ENCODE data around the gene PSME4.
"Not testable (repeated sequence)": the region's sequence is repeated elsewhere in the genome, so short reads cannot be mapped to it uniquely, and the experiment has no call there.

Gene PSME4

GRCh38 chr2:53961478-53962216 is 9.1 kb downstream of the PSME4 start:
- not testable (repeated sequence) for DNase-seq

GRCh38 chr2:53960476-53960875 is 10.3 kb downstream of the PSME4 start:
- no peak for DNase-seq

- DNase-seq = no peak
These were observed 12.3 kb downstream of the PSME4 start for GRCh38 chr2:53958443-53958842.

- no peak for DNase-seq
These were observed 18.3 kb downstream of the PSME4 start for GRCh38 chr2:53952519-53952918.

GRCh38 chr2:53949457-53949856 is 21.3 kb downstream of the PSME4 start:
- no peak for DNase-seq

GRCh38 chr2:53945538-53945937 is 25.3 kb downstream of the PSME4 start:
- DNase-seq = no peak

- DNase-seq = no peak
These were observed 26.3 kb downstream of the PSME4 start for GRCh38 chr2:53944542-53944941.

- DNase-seq = no peak
These were observed 28.5 kb downstream of the PSME4 start for GRCh38 chr2:53942280-53942679.

- DNase-seq = no peak
These were observed 29.0 kb downstream of the PSME4 start for GRCh38 chr2:53941749-53942148.

GRCh38 chr2:53939656-53940055 is 31.1 kb downstream of the PSME4 start:
- DNase-seq = no peak

GRCh38 chr2:53938904-53939303 is 31.9 kb downstream of the PSME4 start:
- DNase-seq = no peak

- no peak for DNase-seq
These were observed 37.5 kb downstream of the PSME4 start for GRCh38 chr2:53933329-53933728.

- not testable (repeated sequence) for DNase-seq
These were observed 44.5 kb downstream of the PSME4 start for GRCh38 chr2:53926321-53926720.

GRCh38 chr2:53913721-53914120 is 57.1 kb downstream of the PSME4 start:
- DNase-seq = peak in 1 of 2 experiments; percentile 18

GRCh38 chr2:53911434-53912189 is 59.2 kb downstream of the PSME4 start:
- no peak for DNase-seq

GRCh38 chr2:53907582-53907981 is 63.2 kb downstream of the PSME4 start:
- DNase-seq = no peak

GRCh38 chr2:53905396-53905795 is 65.4 kb downstream of the PSME4 start:
- no peak for DNase-seq

- no peak for DNase-seq
These were observed 67.8 kb downstream of the PSME4 start for GRCh38 chr2:53903011-53903410.

- DNase-seq = no peak
These were observed 69.6 kb downstream of the PSME4 start for GRCh38 chr2:53901192-53901591.

- DNase-seq = no peak
These were observed 73.9 kb downstream of the PSME4 start for GRCh38 chr2:53896864-53897263.

- DNase-seq = no peak
These were observed 84.2 kb downstream of the PSME4 start for GRCh38 chr2:53886406-53887280.

GRCh38 chr2:53884883-53885282 is 85.9 kb downstream of the PSME4 start:
- DNase-seq = no peak

GRCh38 chr2:53881986-53882385 is 88.8 kb downstream of the PSME4 start:
- no peak for DNase-seq
